Glomerular endothelial cell (primary cell): ENCODE results near the gene ZNF592. TPM values are rescaled to one million over a fixed set of nuclear protein-coding genes. Genes with fewer than 3 reads are reported as not detected.

Experiments used
- DNase-seq: peaks from one replicate; pipeline ENCODE4 v3.0.0-alpha.2; 2011; ENCODE audit warnings: low read depth, low spot score; ENCODE audit errors: extremely low read depth
- total RNA-seq: library from RNA; depleted of rRNA; stranded (reverse); fragments of >200 nt; gene quantifications from 2 replicates; pipeline ENCODE4 v1.2.3, GENCODE V29; 2015

The ZNF592 gene
- total RNA-seq, 1 donor from 2014 or later = 16.7 TPM

GRCh38 chr15:84775867-84776449, 27.6 kb downstream of the ZNF592 start:
- DNase-seq = no peak

GRCh38 chr15:84778194-84778593, 29.8 kb downstream of the ZNF592 start:
- DNase-seq = no peak

GRCh38 chr15:84780492-84780891, 32.1 kb downstream of the ZNF592 start:
- no peak for DNase-seq

GRCh38 chr15:84781495-84781894, 33.1 kb downstream of the ZNF592 start:
- no peak for DNase-seq

GRCh38 chr15:84782346-84782745, 34.0 kb downstream of the ZNF592 start:
- no peak for DNase-seq

GRCh38 chr15:84783493-84784251, 35.3 kb downstream of the ZNF592 start:
- no peak for DNase-seq

- no peak for DNase-seq
Observed at GRCh38 chr15:84784262-84784661, 35.9 kb downstream of the ZNF592 start.

GRCh38 chr15:84785053-84785452, 36.7 kb downstream of the ZNF592 start:
- no peak for DNase-seq

- DNase-seq = no peak
Observed at GRCh38 chr15:84788500-84788899, 40.1 kb downstream of the ZNF592 start.

- no peak for DNase-seq
Observed at GRCh38 chr15:84789762-84790161, 41.4 kb downstream of the ZNF592 start.

- DNase-seq = no peak
Observed at GRCh38 chr15:84790676-84791075, 42.3 kb downstream of the ZNF592 start.

GRCh38 chr15:84791763-84792162, 43.4 kb downstream of the ZNF592 start:
- no peak for DNase-seq

GRCh38 chr15:84793431-84794161, 45.2 kb downstream of the ZNF592 start:
- DNase-seq = no peak

GRCh38 chr15:84794162-84794547, 45.8 kb downstream of the ZNF592 start:
- no peak for DNase-seq

GRCh38 chr15:84795186-84795585, 46.8 kb downstream of the ZNF592 start:
- no peak for DNase-seq

- no peak for DNase-seq
Observed at GRCh38 chr15:84797212-84797611, 48.8 kb downstream of the ZNF592 start.

GRCh38 chr15:84797801-84798200, 49.4 kb downstream of the ZNF592 start:
- no peak for DNase-seq

GRCh38 chr15:84798436-84798946, 50.1 kb downstream of the ZNF592 start:
- no peak for DNase-seq

GRCh38 chr15:84799511-84800187, 51.3 kb downstream of the ZNF592 start:
- DNase-seq = no peak

- no peak for DNase-seq
Observed at GRCh38 chr15:84800365-84800806, 52.0 kb downstream of the ZNF592 start.
